ENCODE results near the gene SLC25A31. TPM values are rescaled to one million over a fixed set of nuclear protein-coding genes. Genes with fewer than 3 reads are reported as not detected.

The SLC25A31 gene
- total RNA-seq, 1 donor from 2014 or later = not detected

- peaks cover 19% of the 10 kb centered on the region for H3K4me1 Mint-ChIP-seq
- TF ChIP-seq CTCF (IDR thresholded peaks at IDR 0.05; ENCODE audit: unreplicated experiment) = no peak
- H3K4me3 Mint-ChIP-seq = peak within 1 kb of the TSS; percentile 84
- H3K27ac Mint-ChIP-seq = peak within 1 kb of the TSS; percentile 93
- no peaks in the 10 kb centered on the region for H3K9me3 Mint-ChIP-seq
- peaks cover 24% of the 10 kb centered on the region for H3K27me3 Mint-ChIP-seq (ENCODE audit: low read depth)
- peak; percentile 79 to 89 for DNase-seq (ENCODE audit: low spot score in 2 of 2, unreplicated experiment in 2 of 2)
- no peaks in the 10 kb centered on the region for H3K36me3 Mint-ChIP-seq
Measured at GRCh38 chr4:127782275-127783025, 52.2 kb downstream of the SLC25A31 start, which contains the start of gene HSPA4L. HSPA4L (plus strand) TSS chr4:127782322; CDS start chr4:127782551, 229 bp downstream.

- no peak for TF ChIP-seq CTCF (IDR thresholded peaks at IDR 0.05; ENCODE audit: unreplicated experiment)
- peak overlapping the region; percentile 93 for H3K27ac Mint-ChIP-seq
- peak overlapping the region; percentile 84 for H3K4me3 Mint-ChIP-seq
- peaks cover 19% of the 10 kb centered on the region for H3K4me1 Mint-ChIP-seq
- no peaks in the 10 kb centered on the region for H3K9me3 Mint-ChIP-seq
- peaks cover 21% of the 10 kb centered on the region for H3K27me3 Mint-ChIP-seq (ENCODE audit: low read depth)
- H3K36me3 Mint-ChIP-seq = no peaks in the 10 kb centered on the region
- peak; percentile 30 to 67 for DNase-seq (ENCODE audit: low spot score in 2 of 2, unreplicated experiment in 2 of 2)
Measured at GRCh38 chr4:127783026-127783769, 53.0 kb downstream of the SLC25A31 start.

- Mint-ChIP-seq H3K36me3 (no peaks in the 10 kb centered on the region), H3K27me3 (ENCODE audit: low read depth) (peaks cover 21% of the 10 kb centered on the region), H3K4me1 (peaks cover 19% of the 10 kb centered on the region), H3K4me3 (peak overlapping the region; percentile 84), H3K9me3 (no peaks in the 10 kb centered on the region), H3K27ac (peak overlapping the region; percentile 93)
- no peak for DNase-seq (ENCODE audit: low spot score in 2 of 2, unreplicated experiment in 2 of 2)
- TF ChIP-seq CTCF (IDR thresholded peaks at IDR 0.05; ENCODE audit: unreplicated experiment) = no peak
Measured at GRCh38 chr4:127783955-127784770, 54.0 kb downstream of the SLC25A31 start.

GRCh38 chr4:127788517-127788916 lies 58.3 kb downstream of the SLC25A31 start:
- H3K9me3 Mint-ChIP-seq = no peaks in the 10 kb centered on the region
- H3K27me3 Mint-ChIP-seq (ENCODE audit: low read depth) = peaks cover 10% of the 10 kb centered on the region
- H3K4me3 Mint-ChIP-seq = no peak overlapping the region
- no peak for TF ChIP-seq CTCF (IDR thresholded peaks at IDR 0.05; ENCODE audit: unreplicated experiment)
- peaks cover 10% of the 10 kb centered on the region for H3K4me1 Mint-ChIP-seq
- DNase-seq (ENCODE audit: low spot score in 2 of 2, unreplicated experiment in 2 of 2) = no peak
- H3K36me3 Mint-ChIP-seq = no peaks in the 10 kb centered on the region
- H3K27ac Mint-ChIP-seq = no peak overlapping the region

DNA sequence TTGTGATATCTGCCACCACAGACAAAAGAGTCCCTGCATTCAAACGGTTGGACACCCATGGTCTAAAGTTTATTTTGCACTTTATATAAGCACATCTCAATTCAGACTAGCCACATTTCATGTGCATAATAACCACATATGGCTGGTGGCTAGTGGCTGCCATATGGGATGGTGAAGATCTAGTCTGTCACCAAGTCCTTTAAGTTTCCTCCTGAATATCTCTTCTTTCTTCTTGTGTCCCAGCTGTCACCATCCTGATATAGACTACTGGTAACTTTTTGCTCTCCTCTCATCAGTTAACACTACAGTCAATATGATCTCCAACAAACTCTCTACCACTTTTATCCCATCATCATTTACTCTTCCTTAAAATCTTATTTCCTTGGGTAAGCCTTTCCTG lies 61.2 kb downstream of the SLC25A31 start:
- Mint-ChIP-seq H3K4me1 (no peaks in the 10 kb centered on the region), H3K36me3 (no peaks in the 10 kb centered on the region), H3K4me3 (no peak overlapping the region), H3K9me3 (no peaks in the 10 kb centered on the region), H3K27me3 (ENCODE audit: low read depth) (no peaks in the 10 kb centered on the region), H3K27ac (no peak overlapping the region)
- TF ChIP-seq CTCF (IDR thresholded peaks at IDR 0.05; ENCODE audit: unreplicated experiment) = no peak
- no peak for DNase-seq (ENCODE audit: low spot score in 2 of 2, unreplicated experiment in 2 of 2)
